Mesothelial cell of epicardium (in vitro differentiated cells): ENCODE measurements around the gene DLGAP1. TPM values are rescaled to one million over a fixed set of nuclear protein-coding genes. Genes with fewer than 3 reads are reported as not detected.
A peak's percentile ranks its signal among the peaks of the same experiment; 100 is the strongest.

Source experiments
- DNase-seq, 2 experiments: peaks; one replicate each; pipeline ENCODE4 v3.0.0; 2021; ENCODE audit warnings: low spot score in 2 of 2; ENCODE audit not compliant: unreplicated experiment in 2 of 2
- H3K27ac Mint-ChIP-seq: 2 replicates; pipeline ENCODE4 v1.8.0; 2021; ENCODE audit warnings: mixed read lengths
- H3K27me3 Mint-ChIP-seq: 2 replicates; pipeline ENCODE4 v1.8.0; 2021; ENCODE audit warnings: low read depth, mixed read lengths
- H3K36me3 Mint-ChIP-seq: 2 replicates; pipeline ENCODE4 v1.8.0; 2021; ENCODE audit warnings: mixed read lengths
- H3K4me1 Mint-ChIP-seq: 2 replicates; pipeline ENCODE4 v1.8.0; 2021; ENCODE audit warnings: mixed read lengths
- H3K4me3 Mint-ChIP-seq: 2 replicates; pipeline ENCODE4 v1.8.0; 2021; ENCODE audit warnings: mild to moderate bottlenecking, moderate library complexity, mixed read lengths
- H3K9me3 Mint-ChIP-seq: 2 replicates; pipeline ENCODE4 v1.8.0; 2021; ENCODE audit warnings: mixed read lengths
- CTCF ChIP-seq: fragments of 200-600 bp; sonication (generic); IDR thresholded peaks from one replicate; pipeline ENCODE4 v1.5.0; 2021; ENCODE audit warnings: antibody characterized with exemption; ENCODE audit not compliant: unreplicated experiment
- total RNA-seq: library from RNA; stranded (reverse); gene quantifications from 3 replicates; pipeline ENCODE4 v1.2.1, GENCODE V29; 2021

DLGAP1 gene
- total RNA-seq, 1 donor from 2014 or later = 4.6 TPM

GRCh38 chr18:3960977-3961376, 494.1 kb downstream of the DLGAP1 start:
- no peak for TF ChIP-seq CTCF
- peaks cover 7% of the 10 kb centered on the region for H3K4me1 Mint-ChIP-seq
- H3K9me3 Mint-ChIP-seq = peaks cover 1% of the 10 kb centered on the region
- no peak overlapping the region for H3K4me3 Mint-ChIP-seq
- no peaks in the 10 kb centered on the region for H3K27me3 Mint-ChIP-seq
- H3K36me3 Mint-ChIP-seq = peaks cover 1% of the 10 kb centered on the region
- no peak overlapping the region for H3K27ac Mint-ChIP-seq
- no peak for DNase-seq

GRCh38 chr18:3960142-3960541, 495.0 kb downstream of the DLGAP1 start:
- Mint-ChIP-seq H3K27me3 (no peaks in the 10 kb centered on the region), H3K36me3 (peaks cover 3% of the 10 kb centered on the region), H3K9me3 (peaks cover 6% of the 10 kb centered on the region), H3K4me1 (peaks cover 7% of the 10 kb centered on the region), H3K27ac (no peak overlapping the region), H3K4me3 (no peak overlapping the region)
- DNase-seq = no peak
- TF ChIP-seq CTCF = no peak

GRCh38 chr18:3952031-3952430, 503.1 kb downstream of the DLGAP1 start:
- Mint-ChIP-seq H3K27me3 (no peaks in the 10 kb centered on the region), H3K4me1 (peaks cover 18% of the 10 kb centered on the region), H3K27ac (peak overlapping the region; percentile 10), H3K36me3 (peaks cover 3% of the 10 kb centered on the region), H3K9me3 (peaks cover 15% of the 10 kb centered on the region), H3K4me3 (no peak overlapping the region)
- DNase-seq = no peak
- TF ChIP-seq CTCF = no peak

GRCh38 chr18:3950668-3951404, 504.3 kb downstream of the DLGAP1 start:
- H3K27me3 Mint-ChIP-seq = no peaks in the 10 kb centered on the region
- no peak for DNase-seq
- peaks cover 12% of the 10 kb centered on the region for H3K9me3 Mint-ChIP-seq
- peaks cover under 1% of the 10 kb centered on the region for H3K36me3 Mint-ChIP-seq
- H3K4me1 Mint-ChIP-seq = peaks cover 18% of the 10 kb centered on the region
- H3K27ac Mint-ChIP-seq = no peak overlapping the region
- TF ChIP-seq CTCF = no peak
- no peak overlapping the region for H3K4me3 Mint-ChIP-seq

- no peak for DNase-seq
- Mint-ChIP-seq H3K27ac (no peak overlapping the region), H3K27me3 (no peaks in the 10 kb centered on the region), H3K36me3 (no peaks in the 10 kb centered on the region), H3K4me3 (no peak overlapping the region), H3K9me3 (peaks cover 8% of the 10 kb centered on the region), H3K4me1 (peaks cover 16% of the 10 kb centered on the region)
- no peak for TF ChIP-seq CTCF
Observed at GRCh38 chr18:3948958-3949357, 506.1 kb downstream of the DLGAP1 start.
